H1 (cell line): ENCODE measurements around the gene CDKN2C. TPM values are rescaled to one million over a fixed set of nuclear protein-coding genes. Genes with fewer than 3 reads are reported as not detected.

Experiments used
- CTCF ChIA-PET: fragments of 300-600 bp; sonication (Branson Sonifier 250); formaldehyde crosslinking; loops from one replicate; lab custom pipeline; 2021; ENCODE audit not compliant: partially characterized antibody; lab: Charles Lee
- POLR2A ChIA-PET: fragments of 300-600 bp; sonication (Branson Sonifier 250); formaldehyde crosslinking; loops from one replicate; lab custom pipeline; 2021; ENCODE audit warnings: inconsistent platforms; ENCODE audit not compliant: partially characterized antibody; lab: Charles Lee
- DNase-seq, 2 experiments: peaks; one replicate each; pipeline versions ENCODE4 v3.0.0 to v3.0.0-alpha.2; 2010 to 2022; ENCODE audit warnings: low spot score in 2 of 2, low read depth in 1 of 2, mixed read lengths in 1 of 2
- FAIRE-seq: peaks from 2 replicates; lab custom pipeline; 2011; peaks lifted over from hg19 to GRCh38; lab: Jason Lieb, UNC
- H2AFZ ChIP-seq: 2 replicates; pipeline ENCODE4 v1.8.1; 2012; ENCODE audit warnings: low read length, inconsistent platforms
- H2AK5ac ChIP-seq: 2 replicates; pipeline ENCODE4 v1.6.1; 2013; ENCODE audit warnings: low read depth, low read length
- H2BK120ac ChIP-seq: replicated peaks from 2 replicates; pipeline ENCODE3; 2013; ENCODE audit warnings: low read depth, low read length, inconsistent platforms
- H2BK12ac ChIP-seq: 2 replicates; pipeline ENCODE4 v1.6.1; 2013; ENCODE audit warnings: low read depth, low read length
- H2BK15ac ChIP-seq: 2 replicates; pipeline ENCODE4 v1.6.1; 2013; ENCODE audit warnings: low read length
- H2BK20ac ChIP-seq: 2 replicates; pipeline ENCODE4 v1.6.1; 2013; ENCODE audit warnings: low read length
- H2BK5ac ChIP-seq: 2 replicates; pipeline ENCODE4 v1.6.1; 2013; ENCODE audit warnings: low read depth, low read length
- H3K14ac ChIP-seq: 2 replicates; pipeline ENCODE4 v1.6.1; 2013; ENCODE audit warnings: inconsistent platforms; ENCODE audit not compliant: insufficient read length
- H3K18ac ChIP-seq: 2 replicates; pipeline ENCODE4 v1.6.1; 2013; ENCODE audit warnings: low read length; ENCODE audit errors: extremely low read depth
- H3K23ac ChIP-seq: 2 replicates; pipeline ENCODE4 v1.6.1; 2013; ENCODE audit warnings: inconsistent platforms; ENCODE audit not compliant: insufficient read length
- H3K23me2 ChIP-seq: 2 replicates; pipeline ENCODE4 v1.6.1; 2013; ENCODE audit warnings: low read depth, low read length
- H3K27ac ChIP-seq: 2 replicates; pipeline ENCODE4 v1.6.1; 2011; ENCODE audit warnings: low read depth, low read length, inconsistent platforms
- H3K27me3 ChIP-seq, 4 experiments: replicated peaks in 1 of 4; 1 replicate in 1 of 4; 2 replicates in 3 of 4; pipeline versions ENCODE4 v1.6.1 to v1.8.1; 2011 to 2013; ENCODE audit warnings: low read length in 3 of 4, mild to moderate bottlenecking in 3 of 4, inconsistent platforms in 2 of 4, mixed read lengths in 2 of 4, moderate library complexity in 1 of 4; ENCODE audit not compliant: control insufficient read depth in 3 of 4, insufficient read depth in 3 of 4; ENCODE audit errors: extremely low read depth in 1 of 4
- H3K36me3 ChIP-seq, 4 experiments: 2 replicates each; pipeline versions ENCODE4 v1.6.1 to v1.8.1; 2011 to 2013; ENCODE audit warnings: mild to moderate bottlenecking in 4 of 4, low read length in 3 of 4, moderate library complexity in 2 of 4, control low read depth in 1 of 4, inconsistent platforms in 1 of 4; ENCODE audit not compliant: insufficient read depth in 4 of 4, control insufficient read depth in 2 of 4
- H3K4ac ChIP-seq: replicated peaks from 2 replicates; pipeline ENCODE3; 2013; ENCODE audit warnings: low read length, low read depth, mixed read lengths, inconsistent platforms; ENCODE audit not compliant: insufficient read length
- H3K4me1 ChIP-seq, 4 experiments: replicated peaks in 1 of 4; 1 replicate in 1 of 4; 2 replicates in 3 of 4; pipeline versions ENCODE4 v1.6.1 to v1.8.1; 2011 to 2013; ENCODE audit warnings: low read length in 3 of 4, inconsistent platforms in 2 of 4, mixed read lengths in 1 of 4; ENCODE audit not compliant: insufficient read depth in 4 of 4, control insufficient read depth in 3 of 4
- H3K4me2 ChIP-seq, 2 experiments: 2 replicates each; pipeline versions ENCODE4 v1.6.1 to v1.8.1; 2011 to 2013; ENCODE audit warnings: low read depth in 2 of 2, low read length in 2 of 2, control low read depth in 1 of 2, inconsistent platforms in 1 of 2, mild to moderate bottlenecking in 1 of 2; ENCODE audit not compliant: insufficient read depth in 1 of 2
- H3K4me3 ChIP-seq, 4 experiments: fragments of 200-600, 300-600 bp in 1 of 4; sonication (generic), shearing (Covaris generic), sonication (Bioruptor Twin) in 1 of 4; 2 replicates each; pipeline versions ENCODE4 v1.5.1 to v1.8.1; 2011 to 2016; ENCODE audit warnings: low read length in 4 of 4, low read depth in 3 of 4, control low read depth in 2 of 4, inconsistent platforms in 2 of 4, mild to moderate bottlenecking in 2 of 4, mixed read lengths in 1 of 4, moderate library complexity in 1 of 4; ENCODE audit not compliant: insufficient read depth in 2 of 4; ENCODE audit errors: extremely low read depth in 1 of 4
- H3K56ac ChIP-seq: replicated peaks from 2 replicates; pipeline ENCODE3; 2013; ENCODE audit warnings: low read depth, mild to moderate bottlenecking, mixed read lengths, low read length, inconsistent platforms; ENCODE audit not compliant: insufficient read length
- H3K79me1 ChIP-seq: 2 replicates; pipeline ENCODE4 v1.6.1; 2013; ENCODE audit warnings: low read depth, low read length, control low read depth
- H3K79me2 ChIP-seq, 2 experiments: 2 replicates each; pipeline versions ENCODE4 v1.6.1 to v1.8.1; 2012 to 2013; ENCODE audit warnings: low read length in 2 of 2, mild to moderate bottlenecking in 2 of 2, inconsistent platforms in 1 of 2; ENCODE audit not compliant: insufficient read depth in 2 of 2, control insufficient read depth in 1 of 2
- H3K9ac ChIP-seq, 4 experiments: replicated peaks in 1 of 4; 1 replicate in 1 of 4; 2 replicates in 3 of 4; pipeline versions ENCODE4 v1.6.1 to v1.8.1; 2011 to 2013; ENCODE audit warnings: low read depth in 3 of 4, low read length in 3 of 4, control low read depth in 2 of 4, mild to moderate bottlenecking in 2 of 4, moderate library complexity in 2 of 4, inconsistent platforms in 1 of 4; ENCODE audit errors: extremely low read depth in 1 of 4
- H3K9me3 ChIP-seq, 2 experiments: 2 replicates each; pipeline versions ENCODE4 v1.6.1 to v1.8.1; 2012 to 2013; ENCODE audit warnings: mild to moderate bottlenecking in 2 of 2, moderate library complexity in 2 of 2, control low read depth in 1 of 2, inconsistent platforms in 1 of 2, low read depth in 1 of 2, low read length in 1 of 2, mixed read lengths in 1 of 2; ENCODE audit not compliant: insufficient read depth in 2 of 2
- H4K20me1 ChIP-seq, 2 experiments: replicated peaks in 1 of 2; 2 replicates each; pipeline versions ENCODE3 to v1.8.1; 2011 to 2013; ENCODE audit warnings: inconsistent platforms in 2 of 2, low read length in 2 of 2, mild to moderate bottlenecking in 1 of 2; ENCODE audit not compliant: insufficient read depth in 2 of 2, control insufficient read depth in 1 of 2
- H4K5ac ChIP-seq: 2 replicates; pipeline ENCODE4 v1.6.1; 2013; ENCODE audit warnings: low read length, low read depth, mixed read lengths, inconsistent platforms; ENCODE audit not compliant: insufficient read length
- H4K8ac ChIP-seq: 2 replicates; pipeline ENCODE4 v1.8.0; 2013; ENCODE audit warnings: mild to moderate bottlenecking, moderate library complexity, low read length, inconsistent platforms; ENCODE audit not compliant: insufficient read depth; ENCODE audit errors: extremely low read depth
- H4K91ac ChIP-seq: replicated peaks from 2 replicates; pipeline ENCODE3; 2013; ENCODE audit warnings: low read length, mixed read lengths, inconsistent platforms; ENCODE audit not compliant: insufficient read length
- WGBS, 2 experiments: shearing (Covaris generic) in 1 of 2; methylation state at CpG; one replicate each; pipeline versions ENCODE4 v1.1.6 to v1.1.7; 2013 to 2015; ENCODE audit warnings: low lambda C conversion rate in 2 of 2, mixed read lengths in 2 of 2, inconsistent platforms in 1 of 2, low coverage in 1 of 2, missing lambda C conversion rate in 1 of 2; ENCODE audit not compliant: insufficient replicate concordance in 2 of 2, insufficient coverage in 1 of 2, insufficient read length in 1 of 2; ENCODE audit errors: extremely low coverage in 1 of 2, missing lambda C conversion rate in 1 of 2; 5-methylcytosine and 5-hydroxymethylcytosine counted together
- polyA plus RNA-seq, 7 experiments: library from polyadenylated mRNA; depleted of rRNA in 3 of 7; stranded (reverse) in 5 of 7; unstranded in 2 of 7; fragments of >200 nt in 5 of 7; fragments of 200-250 nt in 2 of 7; gene quantifications; 1 replicate in 5 of 7; 2 replicates in 1 of 7; 4 replicates in 1 of 7; pipeline versions ENCODE4 v1.2.1 to v1.2.3, GENCODE V29; 2011 to 2013; ENCODE audit warnings: missing spikeins in 2 of 7, mixed read lengths in 2 of 7
- total RNA-seq: library from RNA; stranded (reverse); fragmentation: NEBNext Ultra II Directional; extraction: Animal tissue kit (Norgen Biotek cat#: 25700); gene quantifications from 2 replicates; pipeline ENCODE4 v1.2.1, GENCODE V29; 2021

CDKN2C gene
- total and polyA plus RNA-seq, 2 of the 8 experiments (the other 6 are each of a cell fraction or from before 2014, with no cell fraction given): not detected

- DNase-seq (no peak), FAIRE-seq (no peak)
- Histone ChIP-seq H2BK20ac (no peak overlapping the region), H3K27me3 (peaks cover 31 to 60% (median 47%) of the 10 kb centered on the region in 4 experiments), H3K79me2 (no peaks in the 10 kb centered on the region), H4K20me1 (peaks cover 4 to 13% of the 10 kb centered on the region in 2 experiments), H2BK120ac (no peak overlapping the region), H3K9ac (no peak overlapping the region), H3K23me2 (peaks cover 10% of the 10 kb centered on the region; the same call in 1 of the 2 replicates), H3K18ac (no peak overlapping the region), H2BK12ac (no peak overlapping the region), H4K91ac (no peak overlapping the region), H3K14ac (no peak overlapping the region), H4K8ac (no peak overlapping the region), H3K36me3 (no peaks in the 10 kb centered on the region; a peak in 1 of 8 replicates), H3K23ac (no peak overlapping the region), H2BK5ac (no peak overlapping the region), H2AK5ac (no peak overlapping the region), H3K4me1 (peaks cover 6 to 12% (median 9%) of the 10 kb centered on the region in 4 experiments), H4K5ac (no peak overlapping the region), H3K4ac (no peak overlapping the region), H2AFZ (no peak overlapping the region), H3K56ac (no peak overlapping the region), H3K79me1 (no peaks in the 10 kb centered on the region), H3K4me3 (no peak overlapping the region), H2BK15ac (no peak overlapping the region), H3K4me2 (no peak overlapping the region), H3K9me3 (no peaks in the 10 kb centered on the region), H3K27ac (no peak overlapping the region)
- POLR2A ChIA-PET: interaction anchor here (1.9 kb wide), 1 partner anchor 7 kb away, joined by 7 read pairs; the partner anchor contains the start of gene FAF1
- 72% methylated on average over 3 of the region's 3 CpGs; no CpG with 5 or more reads in 1 of the 2 experiments for WGBS, 2 experiments
- CTCF ChIA-PET: interaction anchor here (1.0 kb wide), 1 partner anchor 37 kb away, joined by 3 read pairs; no protein-coding TSS in a partner anchor
These were observed 3.1 kb upstream of the CDKN2C start for GRCh38 chr1:50966991-50967390.
